Heart left ventricle (tissue), 13 donors: Measurements from ENCODE around the gene NSF.

ENCODE experiments used
- POLR2A ChIP-seq, 2 donors: fragments of 450-650 bp; IDR thresholded peaks; one replicate each; pipeline ENCODE4 v1.6.1; 2017; ENCODE audit warnings: antibody characterized with exemption in 2 of 2, mild to moderate bottlenecking in 2 of 2, moderate library complexity in 2 of 2
- TF ChIP-seq, protein P1 (sequence below), 12 donors: fragments of 200-600 bp; sonication (generic) in 4 of 12; IDR thresholded peaks; one replicate each; pipeline versions ENCODE4 v1.5.0 to v1.8.0; 2018 to 2022; ENCODE audit warnings: antibody characterized with exemption in 12 of 12, mild to moderate bottlenecking in 5 of 12
- donor health status: ischemic (EF 13 %, LVEDD 7.1; RV severe dilation, severe dysfunction).
- donor health status: DM: no; HTN: yes; CAD: no.
- donor health status: DM: no; HTN: no; CAD: no.
- donor health status: ischemic (EF 25% LVEDD 6.9; RV normal size, moderate dysfunction).
- donor health status: ischemic (EF 25% LVEDD 5.7; RV mildly dilated, moderate dysfunction).
- donor health status: ischemic (EF 35%, LVEDD 5.7; RV mildly dilated, moderate dysfunction).
- donor health status: nonischemic (EF 11% LVEDD 7.7; RV severe dilation, severe dysfunction).
- donor health status: DM: yes; HTN: yes; CAD: no.
- donor health status: PGD.
- donor health status: ischemic (EF 29% LVEDD 5.4; RV normal size, mild dysfunction).
- donor health status: nonischemic (EF 23%, LVEDD 6.1; RV moderate dilation, normal function).

DNA sequence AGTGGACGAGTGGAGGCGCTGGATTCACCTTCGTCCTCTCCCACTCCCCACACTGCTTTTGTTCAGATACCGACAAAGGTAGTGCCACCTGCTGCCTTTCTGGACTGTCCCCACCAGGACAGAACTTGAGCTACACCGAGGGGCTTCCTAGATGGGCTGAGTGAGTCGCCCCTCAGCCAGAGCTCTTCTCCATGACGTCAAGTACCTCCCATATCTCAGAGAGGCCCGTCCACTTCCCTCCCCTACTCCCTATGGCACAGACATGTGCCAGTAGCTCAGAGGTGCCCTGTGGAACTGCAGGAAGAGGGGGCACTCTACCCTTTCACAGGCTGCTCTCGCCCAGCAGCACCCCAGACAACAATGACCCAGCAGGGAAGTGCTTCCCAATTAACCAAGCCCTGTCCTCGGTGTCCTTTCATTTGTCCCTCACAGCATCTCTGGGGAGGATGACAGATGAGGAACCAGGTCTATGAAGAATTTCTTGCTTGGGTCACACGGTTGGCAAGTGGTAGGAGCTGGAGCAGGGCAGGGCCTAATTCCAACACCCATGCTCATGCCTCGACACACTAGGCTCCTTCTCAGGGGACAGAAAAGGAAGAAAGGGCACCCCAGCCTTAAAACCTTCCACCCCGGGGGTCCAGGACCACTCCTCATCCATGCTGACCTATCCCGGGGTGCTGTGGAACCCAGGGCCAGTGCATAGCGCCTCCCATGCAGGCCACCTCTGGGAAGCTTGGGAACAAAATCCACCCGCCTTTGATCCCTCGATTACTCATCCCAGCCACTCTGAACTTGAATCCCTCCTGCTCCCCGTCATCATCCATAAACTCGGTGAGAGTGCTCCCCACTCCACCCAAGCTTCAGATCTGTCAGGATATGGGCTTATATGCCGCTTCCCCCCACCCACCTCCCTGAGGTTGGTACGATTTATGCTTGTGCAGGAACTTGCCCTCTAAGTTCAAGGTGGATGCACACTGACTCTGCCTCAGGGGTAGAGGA is 176.3 kb downstream of the NSF start:
- TF ChIP-seq, protein P1, sequence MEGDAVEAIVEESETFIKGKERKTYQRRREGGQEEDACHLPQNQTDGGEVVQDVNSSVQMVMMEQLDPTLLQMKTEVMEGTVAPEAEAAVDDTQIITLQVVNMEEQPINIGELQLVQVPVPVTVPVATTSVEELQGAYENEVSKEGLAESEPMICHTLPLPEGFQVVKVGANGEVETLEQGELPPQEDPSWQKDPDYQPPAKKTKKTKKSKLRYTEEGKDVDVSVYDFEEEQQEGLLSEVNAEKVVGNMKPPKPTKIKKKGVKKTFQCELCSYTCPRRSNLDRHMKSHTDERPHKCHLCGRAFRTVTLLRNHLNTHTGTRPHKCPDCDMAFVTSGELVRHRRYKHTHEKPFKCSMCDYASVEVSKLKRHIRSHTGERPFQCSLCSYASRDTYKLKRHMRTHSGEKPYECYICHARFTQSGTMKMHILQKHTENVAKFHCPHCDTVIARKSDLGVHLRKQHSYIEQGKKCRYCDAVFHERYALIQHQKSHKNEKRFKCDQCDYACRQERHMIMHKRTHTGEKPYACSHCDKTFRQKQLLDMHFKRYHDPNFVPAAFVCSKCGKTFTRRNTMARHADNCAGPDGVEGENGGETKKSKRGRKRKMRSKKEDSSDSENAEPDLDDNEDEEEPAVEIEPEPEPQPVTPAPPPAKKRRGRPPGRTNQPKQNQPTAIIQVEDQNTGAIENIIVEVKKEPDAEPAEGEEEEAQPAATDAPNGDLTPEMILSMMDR (IDR thresholded peaks at IDR 0.05), result no peak
- no peak for TF ChIP-seq POLR2A (IDR thresholded peaks at IDR 0.05)
